Activated T-cell treated with anti-CD3 and anti-CD28 coated beads for 48 hours (primary cell): Measurements from ENCODE around the gene PRSS48.
"Not testable (repeated sequence)": the region's sequence is repeated elsewhere in the genome, so short reads cannot be mapped to it uniquely, and the experiment has no call there.

Experiments used
- DNase-seq: peaks from one replicate; pipeline ENCODE4 v3.0.0-alpha.2; 2020; ENCODE audit warnings: low read depth

PRSS48 gene

DNA sequence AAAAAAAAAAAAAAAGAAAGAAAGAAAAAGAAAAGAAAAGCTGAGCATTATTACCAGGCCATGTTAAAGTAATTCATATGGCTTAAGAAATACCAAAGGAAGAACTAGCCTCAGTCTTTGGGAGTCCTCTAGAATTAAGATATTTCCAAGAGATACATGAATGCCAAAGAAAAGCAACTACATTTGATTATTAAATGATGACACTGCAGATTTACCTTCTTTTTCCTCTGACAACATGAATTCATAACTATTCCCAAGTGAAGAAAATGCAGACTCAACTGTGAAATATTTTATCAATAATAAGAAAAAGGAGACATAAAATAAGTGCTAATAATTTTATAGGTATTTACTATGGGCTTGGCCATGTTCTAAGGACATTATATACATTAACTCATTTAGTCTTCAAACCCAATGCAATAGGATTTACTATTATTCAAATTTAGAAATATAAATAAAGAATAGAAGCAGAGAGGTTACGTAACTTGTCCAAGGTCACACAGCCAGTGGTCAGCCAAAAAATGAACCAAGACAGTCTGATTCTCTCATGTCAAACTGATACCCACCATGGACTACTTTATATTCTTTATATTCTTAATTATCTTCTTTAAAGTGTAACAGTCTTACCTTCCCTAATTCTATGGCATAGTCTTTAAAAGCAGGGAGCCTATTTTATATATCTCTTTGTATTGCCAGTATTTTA is 41.5 kb downstream of the PRSS48 start:
- no peak for DNase-seq

DNA sequence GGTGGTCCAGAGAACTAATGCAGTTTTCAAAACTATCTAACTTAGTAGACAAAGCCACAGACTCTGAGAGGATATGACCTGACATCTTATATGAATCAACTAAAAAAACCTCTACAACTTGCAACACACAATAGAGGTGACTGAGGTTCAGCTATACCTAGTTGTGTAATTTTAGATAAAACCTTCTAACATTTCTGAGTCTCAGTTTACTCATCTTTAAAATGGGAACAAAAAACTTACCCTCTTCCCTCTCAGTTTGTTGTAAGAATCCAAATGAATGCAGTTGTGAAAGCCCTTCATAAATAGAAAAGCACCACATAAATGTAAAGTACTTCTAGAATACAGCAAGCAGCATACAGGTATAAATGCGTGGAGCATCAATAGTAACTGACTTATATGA is 42.5 kb downstream of the PRSS48 start:
- DNase-seq: no peak

DNA sequence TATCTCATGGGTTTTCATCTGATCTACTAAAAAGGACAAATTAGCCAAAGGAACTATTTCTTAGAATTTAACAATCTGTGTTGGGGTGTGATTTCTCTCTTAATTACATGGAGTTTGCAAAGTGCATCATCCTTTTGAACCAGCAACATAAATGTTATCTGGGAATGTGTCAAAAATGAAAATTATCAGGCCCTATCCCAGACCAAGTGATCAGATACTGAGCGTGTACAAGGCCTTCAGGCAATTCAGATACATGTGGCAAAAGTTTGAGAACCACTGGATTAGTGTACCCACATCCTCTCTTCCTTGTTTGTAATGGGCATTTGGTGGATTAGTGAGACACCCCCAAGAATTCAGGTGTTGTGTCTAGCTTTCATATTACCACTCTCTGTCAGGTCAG is 44.6 kb downstream of the PRSS48 start:
- no peak for DNase-seq

DNA sequence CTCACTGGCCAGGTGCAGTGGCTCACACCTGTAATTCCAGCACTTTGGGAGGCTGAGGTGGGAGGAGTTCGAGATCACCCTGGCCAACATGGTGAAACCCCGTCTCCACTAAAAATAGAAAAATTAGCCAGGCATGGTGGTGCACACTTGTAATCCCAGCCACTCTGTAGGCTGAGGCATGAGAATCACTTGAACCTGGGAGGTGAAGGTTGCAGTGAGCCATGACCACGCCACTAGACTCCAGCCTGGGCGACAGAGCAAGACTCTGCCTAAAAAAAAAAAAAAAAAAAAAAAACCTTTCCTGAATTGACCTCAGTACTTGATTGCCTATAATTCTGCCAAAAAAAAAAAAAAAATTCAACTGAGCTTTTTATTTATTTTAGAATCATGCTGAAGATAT is 45.2 kb downstream of the PRSS48 start:
- DNase-seq: not testable (repeated sequence)

GRCh38 chr4:151322570-151322969 is 45.6 kb downstream of the PRSS48 start:
- DNase-seq: no peak

- no peak for DNase-seq
Measured at GRCh38 chr4:151323667-151324066, 46.7 kb downstream of the PRSS48 start.

- no peak for DNase-seq
Measured at GRCh38 chr4:151324124-151324751, 47.3 kb downstream of the PRSS48 start.

GRCh38 chr4:151324752-151325110 is 47.8 kb downstream of the PRSS48 start:
- DNase-seq: no peak

DNA sequence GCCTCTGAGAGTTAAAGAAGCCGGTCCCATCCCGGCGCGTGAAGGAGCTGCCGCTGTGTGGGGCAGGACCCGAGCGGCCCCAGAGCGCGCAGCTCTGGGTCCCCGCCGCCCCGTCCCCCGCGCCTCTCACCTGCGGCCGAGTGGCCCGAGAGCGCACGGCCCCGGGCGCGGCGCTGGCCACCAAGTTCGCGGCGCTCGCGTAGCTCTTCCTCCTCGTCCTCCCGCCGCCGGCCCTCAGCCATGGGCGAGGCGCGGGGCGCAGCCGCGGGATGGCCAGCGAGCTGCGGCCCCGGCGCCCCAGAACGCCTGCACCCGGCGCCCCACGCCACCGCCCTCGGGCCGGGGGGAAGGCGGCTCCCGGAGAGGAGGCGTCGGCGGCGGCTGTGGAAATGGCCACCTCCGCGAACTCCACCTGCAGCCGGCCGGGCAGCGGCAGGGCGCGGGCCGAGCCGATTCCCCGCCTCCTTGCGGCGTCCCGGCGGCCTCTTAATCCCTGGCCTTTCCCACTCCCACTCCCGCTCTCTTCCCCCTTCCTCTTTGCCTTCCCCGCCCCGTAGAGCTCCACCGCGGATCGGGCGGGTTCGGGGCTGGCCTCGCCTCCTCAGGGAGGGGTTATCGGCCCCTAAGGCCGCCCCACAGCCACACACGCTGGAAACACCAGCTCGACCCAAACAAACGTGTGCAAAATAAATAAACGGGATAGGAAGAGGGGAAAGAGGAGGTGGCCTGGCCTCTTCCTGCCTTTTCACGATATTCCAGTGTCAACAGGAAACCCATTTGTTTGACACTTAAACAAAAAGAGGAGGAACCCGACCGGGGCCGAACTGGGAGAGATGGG is 48.4 kb downstream of the PRSS48 start, which contains the start of gene SH3D19:
Gene SH3D19, minus strand, starts transcription at position 495 of the 838 bp plus-strand sequence. Its CDS starts 253 bp downstream, at position 242.
- DNase-seq: no peak

GRCh38 chr4:151325949-151326246 is 48.9 kb downstream of the PRSS48 start:
- no peak for DNase-seq

GRCh38 chr4:151329217-151330007 is 52.5 kb downstream of the PRSS48 start:
- DNase-seq: no peak

- no peak for DNase-seq
Measured at GRCh38 chr4:151331276-151332042, 54.5 kb downstream of the PRSS48 start.

DNA sequence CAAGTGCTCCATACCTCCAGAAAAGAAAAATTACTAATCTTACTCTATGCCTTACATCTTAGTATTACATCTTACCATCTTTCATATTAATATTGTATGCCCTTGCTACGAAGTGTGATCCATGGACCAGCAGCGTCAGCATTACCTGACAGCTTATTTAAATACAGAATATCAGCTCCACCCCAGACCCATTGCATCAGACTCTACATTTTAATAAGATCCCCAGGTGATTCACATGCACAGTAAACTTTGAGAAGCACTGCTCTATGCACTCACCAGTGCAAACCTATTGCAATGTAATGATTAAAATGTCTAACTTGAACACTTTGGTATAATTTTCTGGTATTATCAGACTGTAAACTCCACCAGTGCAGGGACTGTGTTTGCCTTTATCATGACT is 62.5 kb downstream of the PRSS48 start:
- DNase-seq: no peak

GRCh38 chr4:151340751-151341385 is 63.9 kb downstream of the PRSS48 start:
- no peak for DNase-seq
